ENCODE data around the gene PPFIA4.

The PPFIA4 gene

GRCh38 chr1:203098445-203098844 is 72.2 kb downstream of the PPFIA4 start:
- H3K4me3 ChIP-seq (replicated peaks in 1 of 2; ENCODE audit: low read depth in 2 of 2, low read length in 2 of 2) = no peak overlapping the region
- TF ChIP-seq, protein P1, sequence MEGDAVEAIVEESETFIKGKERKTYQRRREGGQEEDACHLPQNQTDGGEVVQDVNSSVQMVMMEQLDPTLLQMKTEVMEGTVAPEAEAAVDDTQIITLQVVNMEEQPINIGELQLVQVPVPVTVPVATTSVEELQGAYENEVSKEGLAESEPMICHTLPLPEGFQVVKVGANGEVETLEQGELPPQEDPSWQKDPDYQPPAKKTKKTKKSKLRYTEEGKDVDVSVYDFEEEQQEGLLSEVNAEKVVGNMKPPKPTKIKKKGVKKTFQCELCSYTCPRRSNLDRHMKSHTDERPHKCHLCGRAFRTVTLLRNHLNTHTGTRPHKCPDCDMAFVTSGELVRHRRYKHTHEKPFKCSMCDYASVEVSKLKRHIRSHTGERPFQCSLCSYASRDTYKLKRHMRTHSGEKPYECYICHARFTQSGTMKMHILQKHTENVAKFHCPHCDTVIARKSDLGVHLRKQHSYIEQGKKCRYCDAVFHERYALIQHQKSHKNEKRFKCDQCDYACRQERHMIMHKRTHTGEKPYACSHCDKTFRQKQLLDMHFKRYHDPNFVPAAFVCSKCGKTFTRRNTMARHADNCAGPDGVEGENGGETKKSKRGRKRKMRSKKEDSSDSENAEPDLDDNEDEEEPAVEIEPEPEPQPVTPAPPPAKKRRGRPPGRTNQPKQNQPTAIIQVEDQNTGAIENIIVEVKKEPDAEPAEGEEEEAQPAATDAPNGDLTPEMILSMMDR (IDR thresholded peaks at IDR 0.05; ENCODE audit: low read depth, low read length) = no peak
- DNase-seq (ENCODE audit: low read depth in 2 of 2) = no peak

GRCh38 chr1:203098914-203099520 is 72.7 kb downstream of the PPFIA4 start:
- TF ChIP-seq, protein P1 (IDR thresholded peaks at IDR 0.05; ENCODE audit: low read depth, low read length) = no peak
- DNase-seq (ENCODE audit: low read depth in 2 of 2) = no peak
- no peak overlapping the region for H3K4me3 ChIP-seq (replicated peaks in 1 of 2; ENCODE audit: low read depth in 2 of 2, low read length in 2 of 2)

DNA sequence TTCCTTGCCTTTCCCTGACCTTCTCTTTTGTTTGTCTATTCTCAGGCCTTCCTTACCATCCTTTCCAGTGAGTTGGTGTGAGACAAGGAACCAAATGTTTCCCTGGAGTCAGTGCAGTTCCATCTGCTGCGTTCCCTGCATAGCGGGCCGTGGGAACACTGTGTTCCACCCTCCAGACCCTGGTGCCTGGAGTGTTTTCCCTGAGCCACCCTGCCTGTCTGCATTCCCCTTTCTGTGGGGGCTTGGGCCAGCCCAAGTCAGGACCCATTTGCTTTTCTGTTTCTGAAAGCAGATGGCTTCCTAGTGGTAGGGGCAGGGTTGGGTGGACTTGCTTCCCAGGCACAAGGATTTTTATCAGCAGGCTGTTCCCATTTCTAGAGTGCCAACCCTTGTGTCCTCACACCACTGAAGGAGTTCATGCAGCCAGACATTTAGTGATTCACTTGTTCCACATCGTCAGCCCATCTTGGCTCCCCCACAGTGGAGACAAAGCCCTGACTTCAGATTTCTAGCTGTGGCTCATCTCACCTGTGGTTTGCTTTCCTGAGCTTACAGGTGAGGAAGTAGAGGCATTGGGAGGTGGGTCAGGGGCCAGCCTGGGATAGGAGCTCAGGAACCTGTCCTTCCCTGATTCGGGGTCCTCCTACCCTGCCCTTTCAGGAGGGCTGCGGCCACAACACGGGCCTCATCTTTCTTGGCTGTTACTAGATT is 73.7 kb downstream of the PPFIA4 start:
- H3K4me3 ChIP-seq (replicated peaks in 1 of 2; ENCODE audit: low read depth in 2 of 2, low read length in 2 of 2) = no peak overlapping the region
- TF ChIP-seq, protein P1 (IDR thresholded peaks at IDR 0.05; ENCODE audit: low read depth, low read length) = no peak
- no peak for DNase-seq (ENCODE audit: low read depth in 2 of 2)

DNA sequence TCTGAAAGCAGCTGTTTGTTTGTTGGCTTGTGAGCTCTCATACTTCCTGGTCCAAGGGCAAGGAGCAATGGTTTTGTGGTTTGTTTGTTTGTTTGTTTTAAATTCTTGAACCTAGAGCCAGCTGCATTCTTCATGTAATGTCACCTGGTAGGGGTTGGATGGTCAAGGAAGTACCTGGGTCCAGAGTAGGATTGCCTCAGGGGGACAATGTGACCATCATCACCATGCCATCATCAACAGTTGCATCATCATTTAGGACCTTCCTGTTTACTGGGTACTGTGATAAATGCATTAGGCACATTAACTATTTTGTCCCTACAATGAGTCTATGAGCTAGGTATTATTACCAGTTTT is 74.2 kb downstream of the PPFIA4 start:
- TF ChIP-seq, protein P1 (IDR thresholded peaks at IDR 0.05; ENCODE audit: low read depth, low read length) = no peak
- H3K4me3 ChIP-seq (replicated peaks in 1 of 2; ENCODE audit: low read depth in 2 of 2, low read length in 2 of 2) = no peak overlapping the region
- no peak for DNase-seq (ENCODE audit: low read depth in 2 of 2)

DNA sequence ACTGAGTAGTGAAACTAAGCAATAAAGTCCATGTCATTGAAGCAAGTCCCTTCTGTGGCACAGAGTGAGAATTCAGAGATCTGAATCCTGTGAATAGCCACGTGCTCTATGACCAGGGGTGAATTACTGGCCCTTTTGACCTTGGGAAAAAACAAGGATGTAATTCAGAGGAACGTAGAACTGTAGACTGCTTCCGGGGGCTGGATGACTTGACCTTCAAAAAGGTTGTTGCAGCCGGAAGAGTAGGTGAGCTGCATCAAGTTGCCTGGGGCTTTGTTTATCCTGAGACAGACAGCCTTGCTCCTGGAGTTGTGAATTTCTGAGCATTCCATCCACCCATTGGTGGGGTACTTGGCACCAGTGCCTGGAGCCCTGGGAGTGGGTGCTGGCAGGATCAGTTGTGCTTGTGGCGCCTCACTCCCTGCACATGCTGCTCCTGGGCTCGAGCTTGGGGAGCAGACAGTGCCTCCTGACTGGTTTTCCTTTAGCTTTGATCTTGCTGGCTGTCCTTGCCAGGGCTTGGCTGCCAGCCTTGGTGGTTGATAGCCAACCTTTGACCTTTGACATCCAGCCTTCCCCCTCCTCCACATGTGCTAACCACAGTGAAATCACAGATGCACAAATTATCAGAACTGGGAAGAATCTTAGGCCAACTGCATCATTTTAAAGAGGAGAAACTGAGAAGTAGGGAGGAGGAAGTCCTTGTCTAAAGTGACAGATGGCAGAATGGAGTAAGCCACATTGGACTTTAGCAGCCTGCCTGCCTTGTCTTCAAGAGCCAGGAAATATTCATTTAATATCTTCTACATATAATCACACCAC is 75.7 kb downstream of the PPFIA4 start:
- TF ChIP-seq, protein P1 (IDR thresholded peaks at IDR 0.05; ENCODE audit: low read depth, low read length) = no peak
- H3K4me3 ChIP-seq (replicated peaks in 1 of 2; ENCODE audit: low read depth in 2 of 2, low read length in 2 of 2) = no peak overlapping the region
- no peak for DNase-seq (ENCODE audit: low read depth in 2 of 2)

DNA sequence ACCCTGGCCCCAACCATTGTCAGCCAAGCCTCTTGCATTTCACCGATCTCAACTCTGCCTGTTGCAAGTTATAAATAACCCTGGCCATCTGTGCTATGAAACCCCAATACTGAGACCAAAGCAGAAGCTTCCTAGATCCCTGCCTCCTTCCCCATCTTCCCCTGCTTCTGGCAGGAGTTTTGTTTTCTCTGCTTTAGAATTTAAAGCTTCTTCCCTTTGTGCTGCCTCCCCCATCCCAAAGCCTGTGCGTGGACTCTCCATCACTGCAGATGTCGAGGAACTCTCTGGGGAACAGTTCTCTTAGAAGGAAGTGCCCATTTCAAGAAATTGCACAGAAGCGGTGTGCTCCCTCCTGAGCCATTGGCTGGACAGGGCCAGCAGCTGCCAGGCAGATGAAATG is 76.9 kb downstream of the PPFIA4 start:
- TF ChIP-seq, protein P1 (IDR thresholded peaks at IDR 0.05; ENCODE audit: low read depth, low read length) = no peak
- no peak for DNase-seq (ENCODE audit: low read depth in 2 of 2)
- H3K4me3 ChIP-seq (replicated peaks in 1 of 2; ENCODE audit: low read depth in 2 of 2, low read length in 2 of 2) = no peak overlapping the region

Measured in cardiac fibroblast (primary cell).